Neutrophil (primary cell): ENCODE data around the gene MAS1L.

Experiments
- H3K27ac ChIP-seq: fragments of 200-600 bp; sonication (generic); 2 replicates; pipeline ENCODE4 v1.5.1; 2016; ENCODE audit warnings: mild to moderate bottlenecking, moderate library complexity
- H3K27me3 ChIP-seq: fragments of 200-600 bp; sonication (generic); 2 replicates; pipeline ENCODE4 v1.6.0; 2016; ENCODE audit warnings: mild to moderate bottlenecking
- H3K36me3 ChIP-seq: fragments of 200-600 bp; sonication (generic); 2 replicates; pipeline ENCODE4 v1.5.1; 2017
- H3K4me1 ChIP-seq, 2 experiments: fragments of 200-600 bp in 1 of 2; sonication (generic) in 1 of 2; 1 replicate in 1 of 2; 2 replicates in 1 of 2; pipeline versions ENCODE4 v1.5.1 to v1.6.1; 2013 to 2016; ENCODE audit warnings: low read depth in 1 of 2, low read length in 1 of 2, mild to moderate bottlenecking in 1 of 2, moderate library complexity in 1 of 2; ENCODE audit not compliant: control insufficient read depth in 1 of 2, insufficient read depth in 1 of 2
- H3K4me3 ChIP-seq, 2 experiments: fragments of 200-600 bp in 1 of 2; sonication (generic) in 1 of 2; 1 replicate in 1 of 2; 2 replicates in 1 of 2; pipeline ENCODE4 v1.5.1; 2013 to 2016; ENCODE audit warnings: low read depth in 1 of 2, low read length in 1 of 2, mild to moderate bottlenecking in 1 of 2, moderate library complexity in 1 of 2
- H3K9me3 ChIP-seq: fragments of 200-600 bp; sonication (generic); 2 replicates; pipeline ENCODE4 v1.5.1; 2016
- CTCF ChIP-seq: fragments of 200-600 bp; sonication (generic); IDR thresholded peaks from 2 replicates; pipeline ENCODE4 v1.5.1; 2016; ENCODE audit warnings: antibody characterized with exemption

MAS1L gene

GRCh38 chr6:29510202-29510601, 22.4 kb upstream of the MAS1L start:
- H3K9me3 ChIP-seq: no peaks in the 10 kb centered on the region
- no peak for TF ChIP-seq CTCF
- no peaks in the 10 kb centered on the region for H3K4me1 ChIP-seq
- no peaks in the 10 kb centered on the region for H3K36me3 ChIP-seq
- no peak overlapping the region for H3K4me3 ChIP-seq
- H3K27me3 ChIP-seq: no peaks in the 10 kb centered on the region
- no peak overlapping the region for H3K27ac ChIP-seq

- Histone ChIP-seq H3K9me3 (no peaks in the 10 kb centered on the region), H3K27me3 (no peaks in the 10 kb centered on the region), H3K36me3 (no peaks in the 10 kb centered on the region), H3K4me1 (no peaks in the 10 kb centered on the region), H3K4me3 (no peak overlapping the region), H3K27ac (no peak overlapping the region)
- no peak for TF ChIP-seq CTCF
Observed at GRCh38 chr6:29509711-29510110, 22.0 kb upstream of the MAS1L start.

GRCh38 chr6:29509239-29509638, 21.5 kb upstream of the MAS1L start:
- TF ChIP-seq CTCF: no peak
- no peak overlapping the region for H3K27ac ChIP-seq
- H3K27me3 ChIP-seq: no peaks in the 10 kb centered on the region
- H3K4me3 ChIP-seq: no peak overlapping the region
- no peaks in the 10 kb centered on the region for H3K36me3 ChIP-seq
- no peaks in the 10 kb centered on the region for H3K4me1 ChIP-seq
- H3K9me3 ChIP-seq: no peaks in the 10 kb centered on the region

GRCh38 chr6:29507319-29507718, 19.6 kb upstream of the MAS1L start:
- H3K4me3 ChIP-seq: no peak overlapping the region
- no peaks in the 10 kb centered on the region for H3K4me1 ChIP-seq
- no peak overlapping the region for H3K27ac ChIP-seq
- no peak for TF ChIP-seq CTCF
- H3K27me3 ChIP-seq: no peaks in the 10 kb centered on the region
- no peaks in the 10 kb centered on the region for H3K36me3 ChIP-seq
- no peaks in the 10 kb centered on the region for H3K9me3 ChIP-seq

- Histone ChIP-seq H3K27ac (no peak overlapping the region), H3K4me3 (no peak overlapping the region), H3K9me3 (no peaks in the 10 kb centered on the region), H3K4me1 (no peaks in the 10 kb centered on the region), H3K27me3 (no peaks in the 10 kb centered on the region), H3K36me3 (no peaks in the 10 kb centered on the region)
- TF ChIP-seq CTCF: no peak
Observed at GRCh38 chr6:29506446-29507067, 18.8 kb upstream of the MAS1L start.

- H3K36me3 ChIP-seq: no peaks in the 10 kb centered on the region
- H3K27ac ChIP-seq: no peak overlapping the region
- H3K9me3 ChIP-seq: no peaks in the 10 kb centered on the region
- no peak for TF ChIP-seq CTCF
- no peak overlapping the region for H3K4me3 ChIP-seq
- H3K27me3 ChIP-seq: no peaks in the 10 kb centered on the region
- no peaks in the 10 kb centered on the region for H3K4me1 ChIP-seq
Observed at GRCh38 chr6:29505808-29506207, 18.1 kb upstream of the MAS1L start.
